Fibroblast of skin of scalp (primary cell): ENCODE results near the gene LARP6. TPM values are rescaled to one million over a fixed set of nuclear protein-coding genes. Genes with fewer than 3 reads are reported as not detected.
"Not testable (repeated sequence)": the region's sequence is repeated elsewhere in the genome, so short reads cannot be mapped to it uniquely, and the experiment has no call there.

ENCODE experiments used
- DNase-seq: peaks from one replicate; pipeline ENCODE4 v3.0.0-alpha.2; 2013
- polyA plus RNA-seq, 2 experiments: library from polyadenylated mRNA; unstranded; fragments of 120-200 nt; gene quantifications; one replicate each; pipeline ENCODE4 v1.2.1, GENCODE V29; 2013; ENCODE audit not compliant: insufficient read length in 2 of 2

The LARP6 gene
- polyA plus RNA-seq (2013, experiment 1 of 2; ENCODE audit: insufficient read length), result 124 TPM
- 126 TPM for polyA plus RNA-seq (2013, experiment 2 of 2; ENCODE audit: insufficient read length)

DNA sequence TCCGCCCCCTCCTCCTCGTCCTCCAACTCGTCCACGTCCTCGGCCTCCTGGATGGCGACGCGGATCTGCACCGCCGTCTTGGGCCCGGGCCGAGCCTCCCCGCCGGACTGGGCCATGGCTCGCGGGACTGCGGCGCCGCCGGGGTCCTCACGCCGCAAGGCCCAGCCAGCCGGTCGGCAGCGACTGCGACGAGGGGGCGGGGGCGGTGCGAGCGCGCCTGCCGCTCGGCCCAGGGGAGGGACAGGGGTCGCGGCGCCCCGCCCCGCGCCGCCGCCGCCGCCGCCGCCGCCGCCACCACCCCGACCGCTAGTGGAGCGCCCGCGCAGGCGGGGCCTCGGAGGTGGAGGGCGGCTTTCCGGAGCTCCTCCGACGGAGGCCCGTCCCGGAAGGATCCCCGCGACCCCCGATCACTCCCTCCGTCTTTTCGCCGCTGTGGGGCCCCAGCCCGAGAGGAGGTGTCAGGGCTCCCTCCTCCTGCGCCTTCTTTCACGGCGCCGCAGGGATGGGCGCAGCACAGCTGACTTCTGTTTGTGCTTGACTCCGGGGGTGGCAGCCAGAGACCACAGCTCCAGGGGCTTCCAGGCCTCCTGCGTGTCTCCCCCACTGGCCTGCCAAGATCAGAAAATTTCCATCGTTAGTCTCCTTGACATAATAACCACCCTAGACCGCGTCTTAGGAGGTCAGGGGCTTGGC, at the start of gene LARP6:
LARP6 (minus strand) TSS at position 185 of the 693 bp plus-strand sequence; CDS start at position 116, 69 bp downstream.
- peak; percentile 77 for DNase-seq

DNA sequence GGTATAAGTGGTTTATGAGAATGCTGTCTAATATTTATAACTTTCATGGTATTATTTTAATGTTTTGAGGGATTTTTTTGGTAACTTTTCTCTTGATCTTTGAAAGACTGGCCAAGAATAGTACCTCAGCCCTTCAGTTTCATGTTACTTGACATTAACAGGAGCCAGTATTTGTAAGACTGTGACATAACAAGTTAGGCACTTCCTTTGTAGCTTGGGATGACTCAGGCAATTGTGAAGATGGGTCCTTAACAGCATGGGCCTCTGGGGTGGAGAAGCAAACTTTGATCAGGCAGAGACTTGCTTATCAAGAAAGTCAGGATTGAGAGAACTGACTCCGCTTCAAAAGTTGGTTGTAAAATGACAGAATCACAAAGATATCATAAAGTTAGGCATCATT, 48.1 kb upstream of the LARP6 start:
- peak; percentile 87 for DNase-seq

DNA sequence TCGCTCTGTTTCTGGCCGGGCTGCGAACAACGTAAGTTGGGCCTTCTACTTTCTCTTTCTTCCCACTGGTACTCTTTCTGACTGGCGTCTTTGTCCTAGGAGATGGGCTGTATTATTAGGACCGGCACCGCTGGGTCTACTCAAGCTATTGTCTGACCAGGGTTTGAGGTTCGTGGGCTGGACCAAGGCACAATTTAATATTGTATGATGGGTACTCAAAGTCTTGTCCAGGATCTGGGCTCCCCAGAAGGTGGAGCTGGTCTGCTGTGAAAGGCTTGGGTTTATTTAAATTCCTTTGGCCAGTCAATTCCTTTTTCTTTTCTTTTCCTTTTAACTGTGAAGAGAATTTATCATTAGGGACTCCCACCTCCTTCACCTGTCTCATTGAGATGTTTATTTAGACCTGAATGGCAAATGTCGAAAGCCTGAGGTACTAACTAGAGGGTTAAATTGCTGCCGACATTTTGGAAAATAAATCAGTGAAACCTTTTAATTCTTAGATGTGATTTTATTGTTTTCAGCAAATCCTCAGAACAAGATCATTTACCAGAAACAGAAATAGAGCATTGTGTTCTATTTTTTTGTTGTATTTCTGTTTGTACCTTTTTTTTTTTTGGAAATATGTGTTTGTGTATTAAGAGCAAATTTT, 39.1 kb upstream of the LARP6 start:
- peak; percentile 76 for DNase-seq

DNA sequence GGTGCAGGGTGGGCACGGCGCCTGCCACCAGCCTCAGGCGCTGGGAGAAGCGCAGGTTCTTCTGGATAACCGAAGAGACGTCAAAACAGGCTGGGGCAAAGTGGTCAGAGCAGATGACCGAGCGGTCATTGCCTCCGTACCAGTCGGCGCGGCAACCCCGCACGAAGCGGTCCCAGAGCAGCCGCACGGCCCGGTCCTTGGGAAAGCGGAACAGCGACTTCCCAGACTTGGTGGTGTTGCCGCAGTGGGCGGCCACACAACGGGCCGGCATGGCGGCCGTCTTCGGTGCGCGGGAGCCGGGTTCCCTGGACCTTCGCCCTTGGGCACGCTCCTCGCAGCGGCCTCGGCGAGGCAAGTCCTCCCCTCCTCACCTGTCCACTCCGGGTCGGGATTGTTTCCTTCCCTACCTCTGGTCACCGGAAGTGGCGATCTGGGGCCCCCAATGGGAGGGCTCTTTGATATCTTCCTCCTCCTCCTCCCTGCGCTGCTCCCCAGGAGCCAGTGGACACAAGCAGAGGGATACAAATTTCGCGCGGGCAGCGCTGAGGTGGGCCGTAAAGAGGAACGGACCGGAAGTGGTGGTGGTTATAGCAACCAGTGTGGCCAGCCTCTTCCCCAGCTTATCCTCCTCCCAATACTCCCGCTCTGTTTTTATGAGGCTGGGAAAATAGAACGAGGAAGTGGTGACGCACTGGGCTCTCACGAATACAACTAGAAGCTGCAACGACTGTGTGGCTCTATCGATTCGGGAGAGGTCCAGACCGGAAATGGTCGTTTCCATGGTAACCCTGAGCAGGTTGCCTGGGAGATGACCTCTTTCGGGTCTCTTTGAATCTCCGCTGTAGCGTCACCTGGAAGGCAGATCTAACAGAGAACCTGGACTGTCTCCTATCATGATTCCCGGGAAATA, 38.3 kb upstream of the LARP6 start, which contains the start of the genes LRRC49 and THAP10:
LRRC49 (plus strand) TSS at position 825 of the 910 bp plus-strand sequence; CDS start at position 894, 69 bp downstream.
THAP10 (minus strand) TSS at position 432 of the 910 bp plus-strand sequence; CDS start at position 271, 161 bp downstream.
- DNase-seq, result peak; percentile 96

DNA sequence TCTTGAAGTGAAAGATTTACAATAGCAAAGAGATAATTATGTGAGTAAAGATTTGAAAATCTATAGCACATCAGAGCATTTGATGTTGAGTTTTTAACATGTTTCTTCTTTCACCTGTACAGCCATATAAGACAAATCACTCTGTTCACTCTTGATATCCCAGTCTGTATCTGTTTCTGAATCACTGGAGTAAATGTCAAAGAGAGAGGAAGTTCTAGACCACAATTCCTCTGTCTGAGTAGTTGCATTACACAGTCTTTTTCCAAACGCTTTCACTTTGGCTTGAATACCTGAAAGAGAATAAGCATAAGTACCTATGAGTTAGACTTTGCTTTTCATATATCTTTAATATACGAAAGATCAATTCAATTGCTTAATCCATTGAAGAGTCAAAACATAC, 28.4 kb upstream of the LARP6 start:
- DNase-seq, result no peak

DNA sequence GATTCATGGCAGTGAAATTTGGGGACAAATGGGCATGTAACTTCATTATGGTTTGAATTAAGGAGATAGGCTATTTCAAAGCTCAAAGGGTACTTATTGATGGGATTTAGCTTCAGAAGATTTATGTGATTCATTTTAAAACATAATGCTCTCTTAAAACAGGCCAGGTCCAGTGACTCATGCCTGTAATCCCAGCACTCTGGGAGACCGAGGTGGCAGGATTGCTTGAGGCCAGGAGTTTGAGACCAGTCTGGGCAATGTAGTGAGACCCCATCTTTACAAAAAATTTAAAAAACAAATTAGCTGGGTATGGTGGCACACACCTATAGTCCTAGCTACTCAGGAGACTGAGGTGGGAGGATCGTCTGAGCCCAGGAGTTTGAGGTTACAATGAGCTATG, 26.8 kb upstream of the LARP6 start:
- no peak for DNase-seq

DNA sequence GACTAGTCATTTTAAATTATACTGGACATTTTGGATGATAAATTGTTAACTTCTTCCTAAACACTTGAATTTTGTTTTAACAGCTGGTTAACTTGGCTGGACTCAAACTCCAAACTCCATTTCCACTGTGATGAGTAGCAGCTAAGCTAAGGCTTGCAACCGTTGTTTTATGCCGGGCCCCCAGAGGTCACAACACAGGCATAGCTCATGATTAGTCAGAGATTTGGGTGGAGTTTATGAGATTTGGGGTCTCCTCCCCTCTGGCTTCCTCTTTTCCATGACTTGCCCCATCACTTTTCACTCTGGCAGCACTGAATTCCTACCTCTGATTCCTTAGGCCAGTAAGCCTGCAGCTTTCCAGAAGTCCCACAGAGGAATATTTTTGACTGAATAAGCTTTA, 25.4 kb upstream of the LARP6 start:
- DNase-seq, result peak; percentile 64

DNA sequence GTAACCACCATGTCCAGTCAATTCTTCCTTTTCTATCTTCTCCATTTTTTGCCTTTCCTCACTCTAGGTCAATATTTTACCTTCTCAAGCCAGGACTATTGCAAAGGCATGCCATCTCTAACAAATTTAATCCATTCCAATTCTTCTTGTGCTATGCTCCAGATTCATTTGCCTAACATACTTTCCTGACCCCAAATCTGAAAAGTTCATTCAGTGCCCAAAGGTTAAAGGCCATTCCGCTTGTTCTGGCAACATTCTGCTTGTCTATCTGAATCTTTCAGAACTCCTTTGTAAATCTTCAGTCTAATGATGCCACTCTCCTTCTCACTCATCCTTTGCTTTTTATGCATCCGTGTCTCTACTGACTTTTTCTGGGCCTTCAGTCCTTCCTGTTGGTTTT, 22.7 kb upstream of the LARP6 start:
- DNase-seq, result no peak

DNA sequence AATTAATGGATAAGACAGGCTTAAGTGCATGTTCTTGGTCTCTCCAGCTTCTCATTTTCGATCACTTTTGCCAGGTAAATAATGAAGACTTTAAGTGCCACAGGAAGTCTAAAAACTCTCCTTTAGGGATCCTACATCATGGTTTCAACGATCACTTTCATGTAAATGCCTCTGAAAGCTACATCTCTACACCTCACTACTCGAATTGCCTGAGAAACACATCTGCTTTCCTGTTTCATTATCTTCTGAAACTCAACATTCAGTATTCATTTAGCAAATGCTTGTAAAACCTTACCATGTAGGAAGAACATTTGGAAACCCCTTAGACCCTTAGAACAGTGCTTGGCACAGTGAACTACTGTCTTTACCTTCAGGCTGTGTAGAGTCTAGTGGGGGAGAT, 22.1 kb upstream of the LARP6 start:
- no peak for DNase-seq

DNA sequence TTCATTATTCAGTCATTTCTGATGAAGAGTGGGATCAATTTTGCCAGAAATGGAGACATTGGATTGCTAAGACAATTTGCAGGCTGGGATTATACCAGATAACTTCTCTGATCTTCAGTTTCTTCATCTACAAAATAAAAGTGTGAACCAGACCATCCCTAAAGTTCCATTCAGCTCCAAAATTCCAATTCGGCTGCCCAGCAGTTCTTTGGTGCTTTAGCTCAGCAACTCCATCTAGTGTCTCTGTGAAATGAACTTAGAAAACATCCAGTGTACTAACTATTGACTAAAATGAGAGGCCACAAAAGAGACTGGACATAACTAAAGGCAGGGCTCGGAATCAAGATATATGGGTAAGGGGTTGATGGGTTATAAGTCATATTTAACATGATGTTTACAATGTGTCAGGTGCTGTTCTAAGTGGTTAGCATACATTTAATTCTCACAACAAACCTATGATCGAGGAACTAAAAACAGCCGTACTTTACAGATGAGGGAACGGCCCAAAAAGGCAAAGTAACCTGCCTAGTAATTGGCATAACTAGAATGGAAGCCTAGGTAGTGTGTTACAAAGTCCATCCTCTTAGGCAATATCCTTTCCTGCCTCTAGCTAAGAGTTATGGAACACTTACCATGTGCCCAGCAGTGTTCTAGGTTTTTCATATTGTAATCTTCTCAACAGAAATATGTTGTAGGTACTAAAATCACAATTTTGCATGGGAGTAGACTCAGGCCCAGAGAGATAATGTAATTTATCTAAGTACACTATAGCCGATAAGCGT, 21.2 kb upstream of the LARP6 start:
- DNase-seq, result peak; percentile 69

DNA sequence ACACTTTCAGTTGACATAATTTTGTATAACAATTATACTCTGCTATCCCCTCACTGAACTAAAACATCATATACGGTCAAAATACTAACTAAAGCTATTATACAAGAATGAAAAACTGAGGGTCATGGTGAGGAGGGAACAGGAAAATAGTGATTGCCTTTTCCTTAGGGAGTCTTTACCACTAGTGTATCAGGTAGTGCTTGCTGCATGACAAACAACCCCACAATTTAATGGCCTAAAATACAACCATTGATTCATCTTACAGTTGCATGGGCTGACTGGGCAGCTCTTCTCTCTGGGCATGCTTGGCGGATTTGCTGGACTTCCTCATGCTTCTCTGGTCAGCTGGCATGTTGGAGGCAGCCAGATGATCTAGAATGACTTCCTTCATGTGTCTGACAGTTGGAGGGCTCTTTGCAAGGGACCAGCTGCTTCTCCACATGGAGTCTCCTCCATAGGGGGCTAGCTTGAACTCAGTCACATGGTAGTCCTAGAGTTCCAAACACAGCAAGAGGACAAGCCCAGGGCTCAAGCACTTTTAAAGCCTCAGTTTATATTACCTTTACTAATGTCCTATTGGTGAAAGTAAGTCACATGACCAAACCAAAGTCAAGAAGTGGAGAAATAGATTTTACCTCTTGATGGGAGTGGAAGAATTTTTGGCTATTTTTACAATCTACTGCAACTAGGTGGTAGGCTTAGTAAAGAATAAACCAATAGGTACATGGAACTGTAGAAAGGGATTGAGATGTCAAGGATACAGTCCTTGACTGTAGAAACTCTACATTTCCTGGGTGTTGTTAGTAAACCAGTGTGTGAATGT, 19.5 kb upstream of the LARP6 start:
- DNase-seq, result no peak

DNA sequence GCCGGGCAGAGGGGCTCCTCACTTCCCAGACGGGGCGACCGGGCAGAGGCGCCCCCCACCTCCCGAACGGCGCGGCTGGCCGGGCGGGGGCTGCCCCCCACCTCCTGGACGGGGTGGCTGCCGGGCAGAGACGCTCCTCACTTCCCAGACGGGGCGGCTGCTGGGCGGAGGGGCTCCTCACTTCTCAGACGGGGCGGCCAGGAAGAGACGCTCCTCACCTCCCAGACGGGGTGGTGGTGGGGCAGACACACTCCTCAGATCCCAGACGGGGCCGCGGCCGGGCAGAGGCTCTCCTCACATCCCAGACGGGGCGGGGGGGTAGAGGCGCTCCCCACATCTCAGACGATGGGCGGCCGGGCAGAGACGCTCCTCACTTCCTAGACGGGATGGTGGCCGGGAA, 17.5 kb upstream of the LARP6 start:
- not testable (repeated sequence) for DNase-seq

DNA sequence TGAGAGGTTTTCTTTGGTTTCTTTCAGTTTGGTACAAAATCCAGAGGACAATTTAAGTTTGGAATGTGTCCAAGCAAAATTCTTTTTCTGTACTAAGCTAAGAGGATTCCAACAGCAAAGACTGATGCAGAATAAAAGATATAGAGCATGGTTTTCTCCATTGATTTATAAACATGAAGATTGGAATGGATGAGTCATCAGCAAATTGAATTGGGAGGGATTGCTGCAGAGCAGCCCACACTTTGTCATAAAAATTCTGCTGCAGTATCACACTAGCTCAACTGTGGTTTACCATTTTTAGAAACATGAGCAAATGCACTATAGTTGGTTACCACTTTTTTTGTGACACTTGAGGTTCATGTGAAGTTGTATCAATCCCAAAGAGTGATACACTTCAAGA, 16.1 kb upstream of the LARP6 start:
- DNase-seq, result peak; percentile 88

DNA sequence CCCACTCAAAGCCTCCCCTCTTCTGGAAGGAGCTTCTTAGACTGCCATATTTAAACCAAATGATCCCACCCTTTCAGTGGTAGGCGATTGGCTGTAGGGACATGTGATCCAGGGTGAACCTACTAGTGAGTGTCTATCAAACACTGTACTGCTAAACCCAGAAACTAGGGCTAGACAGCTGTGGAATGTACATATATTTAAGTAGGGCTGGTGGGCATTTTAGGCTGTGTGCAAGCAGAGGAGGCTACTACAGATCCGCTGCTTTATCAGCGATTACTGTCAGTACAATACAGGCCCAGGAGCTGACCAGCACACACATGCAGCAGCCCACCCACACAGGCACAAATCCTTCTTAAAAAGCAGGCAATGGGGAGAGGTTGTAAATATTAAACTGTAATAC, 15.4 kb upstream of the LARP6 start:
- no peak for DNase-seq

DNA sequence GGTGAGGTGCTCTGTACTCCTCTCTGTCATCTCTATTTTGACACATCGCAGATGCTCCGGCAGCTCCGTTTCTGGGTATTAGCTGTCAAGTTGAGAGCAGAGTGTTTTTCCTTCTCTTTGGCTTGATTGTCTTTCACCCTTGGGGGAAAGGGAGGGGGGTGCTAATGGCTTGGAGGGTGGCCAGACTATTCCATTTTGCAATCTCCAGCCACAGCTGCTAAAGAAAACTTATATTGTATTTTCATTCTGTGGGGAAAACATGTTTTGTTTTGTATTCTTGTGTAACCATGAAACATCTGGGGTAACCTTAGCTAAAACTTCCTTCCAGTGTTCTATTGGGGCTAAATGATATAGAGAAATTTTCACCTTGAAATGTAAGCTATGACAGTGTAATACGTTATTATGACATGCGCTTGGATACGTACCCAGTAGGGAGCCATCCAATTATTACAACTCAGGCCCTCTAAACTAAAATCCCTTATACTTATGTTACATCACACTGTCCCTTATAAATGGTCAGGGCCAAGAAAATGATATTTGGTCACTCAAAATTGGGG, 14.0 kb upstream of the LARP6 start:
- peak; percentile 85 for DNase-seq

DNA sequence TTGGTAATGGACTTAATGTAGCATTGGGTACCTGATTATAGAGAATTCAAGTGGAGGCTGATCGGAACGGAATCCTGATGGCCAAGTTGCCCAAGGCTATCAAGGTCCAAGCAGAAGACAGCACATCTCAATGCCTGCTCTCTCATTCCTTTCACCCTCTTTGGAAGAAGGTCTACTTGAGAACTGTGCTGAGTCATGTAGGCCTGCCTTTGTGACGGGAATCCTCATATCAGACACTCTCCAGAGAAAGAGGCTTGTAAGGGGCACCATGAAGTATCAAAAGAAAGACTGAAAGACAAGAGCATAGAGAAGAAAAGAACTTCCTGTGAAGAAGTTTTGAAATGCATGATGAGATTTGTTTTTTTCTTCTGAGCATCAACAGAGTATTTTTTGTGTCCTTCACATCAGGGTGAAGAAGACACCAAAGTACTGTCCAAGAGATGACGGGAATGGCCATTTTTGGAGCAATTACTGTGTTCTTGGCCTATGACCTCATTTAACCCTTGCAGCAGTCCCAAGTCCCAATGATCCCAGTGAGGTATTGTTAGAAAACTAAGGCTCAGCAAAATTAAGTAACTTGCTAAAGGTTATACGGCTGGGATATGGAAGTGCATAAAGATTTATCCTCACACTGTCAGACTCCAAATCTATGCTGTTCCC, 13.2 kb upstream of the LARP6 start:
- peak; percentile 33 for DNase-seq

DNA sequence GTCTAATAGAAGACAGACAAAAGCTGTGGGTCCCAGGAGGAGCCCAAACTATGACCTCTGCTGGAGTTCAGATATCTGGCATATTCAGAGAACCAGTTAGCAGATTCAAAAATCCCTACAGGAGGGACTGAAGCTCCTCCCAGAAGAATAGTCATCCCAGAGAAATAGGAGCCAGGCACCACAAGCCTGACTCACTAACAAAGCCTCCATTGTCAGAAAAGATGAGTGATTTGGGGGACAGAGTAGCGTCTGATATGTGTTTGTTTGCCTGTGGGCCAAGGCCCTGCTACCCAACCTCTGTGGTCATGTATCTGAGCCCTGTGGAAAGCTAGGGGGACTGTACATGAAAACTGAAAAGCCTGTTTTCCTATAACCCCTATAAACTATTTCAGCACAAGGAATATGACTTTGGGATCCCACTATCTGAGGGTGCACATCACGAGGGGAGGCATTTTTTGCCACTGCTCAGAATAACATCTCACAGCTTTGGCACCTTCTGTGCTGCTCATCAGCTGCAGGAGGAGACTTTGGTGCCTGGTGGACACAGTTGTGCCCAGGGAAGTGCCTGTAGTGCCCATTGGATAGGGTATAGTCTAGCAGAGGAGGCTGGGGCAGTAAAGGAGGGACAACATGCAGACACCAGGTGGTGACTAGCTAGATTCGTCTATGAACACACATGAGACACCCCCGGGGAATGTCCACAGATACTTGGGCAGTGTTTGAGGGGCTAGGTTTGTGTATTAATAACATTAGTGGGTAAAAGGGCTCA, 9.7 kb upstream of the LARP6 start:
- peak; percentile 90 for DNase-seq

DNA sequence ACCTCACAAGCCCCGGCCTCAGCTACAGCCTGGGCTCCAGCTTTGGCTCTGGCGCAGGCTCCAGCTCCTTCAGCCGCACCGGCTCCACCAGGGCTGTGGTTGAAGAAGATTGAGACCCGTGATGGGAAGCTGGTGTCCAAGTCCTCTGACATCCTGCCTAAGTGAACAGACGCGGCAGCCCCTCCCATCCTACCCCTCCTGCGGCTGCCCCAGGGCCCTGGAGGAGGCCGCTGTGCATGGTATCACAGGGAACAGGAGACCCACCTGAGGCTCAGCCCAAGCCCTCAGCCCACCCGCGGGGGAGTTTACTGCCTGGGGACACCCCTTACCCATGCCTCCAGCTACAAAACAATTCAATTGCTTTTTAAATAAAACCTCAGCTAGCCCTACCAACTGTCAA, 6.0 kb upstream of the LARP6 start:
- no peak for DNase-seq

DNA sequence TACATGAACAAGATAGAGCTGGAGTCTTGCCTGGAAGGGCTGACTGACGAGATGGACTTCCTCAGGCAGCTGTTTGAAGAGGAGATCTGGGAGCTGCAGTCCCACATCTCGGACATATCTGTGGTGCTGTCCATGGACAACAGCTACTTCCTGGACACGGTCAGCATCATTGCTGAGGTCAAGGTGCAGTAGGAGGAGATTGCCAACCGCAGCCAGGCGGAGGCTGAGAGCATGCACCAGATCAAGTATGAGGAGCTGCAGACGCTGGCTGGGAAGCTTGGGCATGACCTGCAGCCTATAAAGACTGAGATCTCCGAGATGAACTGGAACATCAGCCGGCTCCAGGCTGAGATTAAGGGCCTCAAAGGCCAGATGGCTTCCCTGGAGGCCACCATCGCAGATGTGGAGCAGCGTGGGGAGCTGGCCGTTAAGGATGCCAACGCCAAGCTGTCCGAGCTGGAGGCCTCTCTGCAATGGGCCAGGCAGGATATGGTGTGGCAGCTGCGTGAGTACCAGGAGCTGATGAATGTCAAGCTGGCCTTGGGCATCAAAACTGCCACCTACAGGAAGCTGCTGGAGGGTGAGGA, 5.5 kb upstream of the LARP6 start:
- DNase-seq, result no peak
